IMR-90 (cell line): ENCODE measurements around the gene CLCN4. TPM values are rescaled to one million over a fixed set of nuclear protein-coding genes. Genes with fewer than 3 reads are reported as not detected.

Source experiments
- ATAC-seq: fragments of 200-7000 bp; cut with Tn5 transposase; 2 replicates; pipeline ENCODE4 v1.9.1; 2020; ENCODE audit warnings: low read depth, mild to moderate bottlenecking, moderate library complexity
- BruUV-seq: library from RNA; stranded (reverse); fragments of 400-500 nt; replicated peaks from 2 replicates; lab custom pipeline; 2021; lab: Mats Ljungman, UMichigan
- CTCF ChIA-PET: fragments of 300-600 bp; formaldehyde crosslinking; extraction: SDS; loops from one replicate; lab custom pipeline; 2021; ENCODE audit warnings: antibody characterized with exemption; lab: Yijun Ruan, JAX
- POLR2A ChIA-PET: fragments of 300-600 bp; sonication (Branson Sonifier 250); formaldehyde crosslinking; loops from one replicate; lab custom pipeline; 2022; ENCODE audit warnings: antibody characterized with exemption; ENCODE audit not compliant: unreplicated experiment; lab: Charles Lee
- DNase-seq: peaks from one replicate; pipeline ENCODE4 v3.0.0; 2013
- H2AFZ ChIP-seq: replicated peaks from 2 replicates; pipeline ENCODE3; 2013; ENCODE audit warnings: low read length, mild to moderate bottlenecking; ENCODE audit not compliant: poor library complexity
- H2AK5ac ChIP-seq: 2 replicates; pipeline ENCODE4 v1.6.1; 2013; ENCODE audit warnings: low read depth, low read length, inconsistent platforms
- H2AK9ac ChIP-seq: replicated peaks from 2 replicates; pipeline ENCODE3; 2013; ENCODE audit warnings: mild to moderate bottlenecking, low read depth, low read length, moderate library complexity; ENCODE audit not compliant: poor library complexity
- H2BK120ac ChIP-seq: 2 replicates; pipeline ENCODE4 v1.6.1; 2013; ENCODE audit warnings: low read depth, low read length, inconsistent platforms
- H2BK15ac ChIP-seq: 3 replicates; pipeline ENCODE4 v1.6.1; 2013; ENCODE audit warnings: low read depth, low read length, inconsistent platforms
- H2BK20ac ChIP-seq: 2 replicates; pipeline ENCODE4 v1.6.1; 2013; ENCODE audit warnings: low read depth, mild to moderate bottlenecking, inconsistent platforms, low read length, moderate library complexity
- H2BK5ac ChIP-seq: 2 replicates; pipeline ENCODE4 v1.6.1; 2013; ENCODE audit warnings: mild to moderate bottlenecking, low read depth, low read length, inconsistent platforms; ENCODE audit not compliant: poor library complexity, severe bottlenecking
- H3K14ac ChIP-seq: replicated peaks from 2 replicates; pipeline ENCODE4 v1.6.1; 2013; ENCODE audit warnings: low read depth, low read length, inconsistent platforms
- H3K18ac ChIP-seq: 2 replicates; pipeline ENCODE4 v1.6.1; 2013; ENCODE audit warnings: low read depth, low read length, control low read depth
- H3K23ac ChIP-seq: 2 replicates; pipeline ENCODE4 v1.6.1; 2013; ENCODE audit warnings: low read depth, low read length, inconsistent platforms
- H3K27ac ChIP-seq: 2 replicates; pipeline ENCODE4 v1.5.1; 2013; ENCODE audit warnings: mild to moderate bottlenecking, control low read depth, low read length; ENCODE audit not compliant: insufficient read depth
- H3K27me3 ChIP-seq: 2 replicates; pipeline ENCODE4 v1.6.1; 2013; ENCODE audit warnings: low read length; ENCODE audit not compliant: control insufficient read depth, insufficient read depth
- H3K36me3 ChIP-seq: 2 replicates; pipeline ENCODE4 v1.6.1; 2013; ENCODE audit warnings: low read length, mixed read lengths; ENCODE audit not compliant: control insufficient read depth, insufficient read depth
- H3K4ac ChIP-seq: 2 replicates; pipeline ENCODE4 v1.6.1; 2013; ENCODE audit warnings: low read depth, low read length, inconsistent platforms
- H3K4me1 ChIP-seq: 2 replicates; pipeline ENCODE4 v1.6.1; 2013; ENCODE audit warnings: low read length, mixed read lengths; ENCODE audit not compliant: control insufficient read depth, insufficient read depth
- H3K4me2 ChIP-seq: 2 replicates; pipeline ENCODE4 v1.6.1; 2013; ENCODE audit warnings: low read depth, mild to moderate bottlenecking, control low read depth, low read length, moderate library complexity
- H3K4me3 ChIP-seq: 2 replicates; pipeline ENCODE4 v1.5.1; 2013; ENCODE audit warnings: low read depth, mild to moderate bottlenecking, control low read depth, low read length, moderate library complexity; ENCODE audit not compliant: insufficient read depth
- H3K56ac ChIP-seq: 2 replicates; pipeline ENCODE4 v1.6.1; 2013; ENCODE audit warnings: low read length, inconsistent platforms; ENCODE audit not compliant: insufficient read depth; ENCODE audit errors: extremely low read depth
- H3K79me1 ChIP-seq, 2 experiments: 2 replicates each; pipeline ENCODE4 v1.6.1; 2013; ENCODE audit warnings: low read length in 2 of 2, inconsistent platforms in 1 of 2, low read depth in 1 of 2
- H3K9ac ChIP-seq: 2 replicates; pipeline ENCODE4 v1.6.1; 2013; ENCODE audit warnings: low read depth, low read length, control low read depth
- H3K9me1 ChIP-seq: 2 replicates; pipeline ENCODE4 v1.6.1; 2013; ENCODE audit warnings: low read length, inconsistent platforms; ENCODE audit not compliant: insufficient read depth
- H3K9me3 ChIP-seq: 2 replicates; pipeline ENCODE4 v1.6.1; 2013; ENCODE audit warnings: low read length; ENCODE audit not compliant: control insufficient read depth, insufficient read depth
- H4K20me1 ChIP-seq: 2 replicates; pipeline ENCODE4 v1.6.1; 2013; ENCODE audit warnings: low read length, inconsistent platforms; ENCODE audit not compliant: insufficient read depth
- H4K5ac ChIP-seq: 2 replicates; pipeline ENCODE4 v1.6.1; 2013; ENCODE audit warnings: mild to moderate bottlenecking, low read depth, low read length, control low read depth
- H4K8ac ChIP-seq, 2 experiments: 2 replicates each; pipeline ENCODE4 v1.6.1; 2013; ENCODE audit warnings: low read depth in 2 of 2, low read length in 2 of 2, control low read depth in 1 of 2, inconsistent platforms in 1 of 2
- H4K91ac ChIP-seq: 2 replicates; pipeline ENCODE4 v1.6.1; 2013; ENCODE audit warnings: low read depth, low read length, inconsistent platforms; ENCODE audit not compliant: insufficient read depth
- BHLHE40 ChIP-seq: fragments of 150-350 bp; IDR thresholded peaks from 2 replicates; pipeline ENCODE4 v1.6.1; 2016; ENCODE audit warnings: mild to moderate bottlenecking, low read depth, low read length
- CEBPB ChIP-seq: IDR thresholded peaks from 2 replicates; pipeline ENCODE4 v1.6.1; 2012; ENCODE audit warnings: low read depth, low read length, improper control_type of control experiment
- CHD1 ChIP-seq: IDR thresholded peaks from 2 replicates; pipeline ENCODE4 v1.6.1; 2012; ENCODE audit warnings: low read depth, low read length, improper control_type of control experiment
- ELK1 ChIP-seq: fragments of 150-350 bp; IDR thresholded peaks from 2 replicates; pipeline ENCODE4 v1.6.1; 2016; ENCODE audit warnings: low read depth, mild to moderate bottlenecking, low read length, moderate library complexity, borderline replicate concordance
- MAFK ChIP-seq: IDR thresholded peaks from 2 replicates; pipeline ENCODE4 v1.6.1; 2012; ENCODE audit warnings: low read depth, low read length, improper control_type of control experiment
- MAZ ChIP-seq: IDR thresholded peaks from 2 replicates; pipeline ENCODE4 v1.6.1; 2012; ENCODE audit warnings: low read depth, mild to moderate bottlenecking, low read length, improper control_type of control experiment, moderate library complexity, borderline replicate concordance
- MXI1 ChIP-seq: IDR thresholded peaks from 2 replicates; pipeline ENCODE4 v1.6.1; 2012; ENCODE audit warnings: low read depth, mild to moderate bottlenecking, low read length, moderate library complexity, borderline replicate concordance
- NFE2L2 ChIP-seq: fragments of 150-350 bp; IDR thresholded peaks from 2 replicates; pipeline ENCODE4 v1.6.1; 2016; ENCODE audit warnings: low read depth, mild to moderate bottlenecking, low read length
- POLR2A ChIP-seq: IDR thresholded peaks from 2 replicates; pipeline ENCODE4 v1.6.1; 2012; ENCODE audit warnings: mild to moderate bottlenecking, low read depth, low read length
- RAD21 ChIP-seq: IDR thresholded peaks from 2 replicates; pipeline ENCODE4 v1.6.1; 2012; ENCODE audit warnings: low read length, improper control_type of control experiment
- RFX5 ChIP-seq: IDR thresholded peaks from 2 replicates; pipeline ENCODE4 v1.8.0; 2012; ENCODE audit warnings: low read depth, mild to moderate bottlenecking, low read length, moderate library complexity
- SMC3 ChIP-seq: fragments of 150-350 bp; IDR thresholded peaks from 2 replicates; pipeline ENCODE4 v1.6.1; 2016; ENCODE audit warnings: low read depth, mild to moderate bottlenecking, antibody characterized with exemption, low read length, moderate library complexity
- WGBS, 2 experiments: methylation state at CpG; one replicate each; pipeline versions ENCODE4 v1.1.5 to v1.1.7; 2013; ENCODE audit warnings: missing lambda C conversion rate in 2 of 2; ENCODE audit not compliant: insufficient read length in 1 of 2; ENCODE audit errors: extremely low coverage in 2 of 2; 5-methylcytosine and 5-hydroxymethylcytosine counted together
- dilution Hi-C: fragments of 300-500 bp; cut with HindIII; formaldehyde crosslinking; loops from one replicate; pipeline ENCODE4 v1.14.3; 2018; ENCODE audit warnings: low sequenced_read_pairs; ENCODE audit not compliant: unreplicated experiment
- in situ Hi-C: fragments of 300-500 bp; cut with MboI; formaldehyde crosslinking; loops from 3 replicates; pipeline ENCODE4 v1.14.3; 2019; ENCODE audit warnings: low sequenced_read_pairs, inconsistent platforms, mixed read lengths
- intact Hi-C: fragments of 100-400 bp; cut with micrococcal nuclease; formaldehyde crosslinking; loops from 2 replicates; pipeline ENCODE4 v1.10.0; 2022
- polyA plus RNA-seq, 3 experiments: library from polyadenylated mRNA; depleted of rRNA; stranded (reverse); fragments of >200 nt; gene quantifications; 2 replicates each; pipeline ENCODE4 v1.2.3, GENCODE V29; 2012; ENCODE audit warnings: low replicate concordance in 1 of 3
- total RNA-seq: library from RNA; depleted of rRNA; stranded (reverse); fragments of >200 nt; gene quantifications from 2 replicates; pipeline ENCODE4 v1.2.3, GENCODE V29; 2012
- TF ChIP-seq, protein P1 (sequence below): conservative IDR thresholded peaks from 2 replicates; pipeline ENCODE4 v1.5.1; 2012; ENCODE audit warnings: mild to moderate bottlenecking, low read depth, low read length, improper control_type of control experiment
- TF ChIP-seq, protein P2 (sequence below): fragments of 150-350 bp; IDR thresholded peaks from 2 replicates; pipeline ENCODE4 v1.6.1; 2017; ENCODE audit warnings: mild to moderate bottlenecking, antibody characterized with exemption, low read length, low read depth

The CLCN4 gene
- total and polyA plus RNA-seq, 2 of the 4 experiments (the other 2 are of a cell fraction), result 2.2 to 4.5 TPM

GRCh38 chrX:10134921-10135320 is 21.9 kb upstream of the CLCN4 start:
- in situ Hi-C loops, result no loop called here
- Histone ChIP-seq H2BK120ac (no peak overlapping the region), H3K4me1 (no peaks in the 10 kb centered on the region; the same call in 1 of the 2 replicates), H2BK20ac (no peak overlapping the region), H3K9me1 (0 out of 2 replicates have a peak, but pooled peaks cover 5% of the 10 kb centered on the region), H3K9ac (no peak overlapping the region), H4K8ac (no peak overlapping the region), H2AK5ac (no peak overlapping the region), H3K56ac (no peak overlapping the region), H2AFZ (no peak overlapping the region), H3K9me3 (no peaks in the 10 kb centered on the region; the same call in 1 of the 2 replicates), H3K18ac (no peak overlapping the region), H4K5ac (no peak overlapping the region), H3K4me3 (no peak overlapping the region), H3K14ac (no peak overlapping the region), H3K4ac (no peak overlapping the region), H4K91ac (no peak overlapping the region), H3K27me3 (no peaks in the 10 kb centered on the region), H3K23ac (no peak overlapping the region), H3K27ac (no peak overlapping the region), H3K4me2 (no peak overlapping the region), H4K20me1 (no peaks in the 10 kb centered on the region), H3K36me3 (peaks cover 37% of the 10 kb centered on the region), H2BK5ac (no peak overlapping the region), H3K79me1 (no peaks in the 10 kb centered on the region; a peak in 1 of 4 replicates), H2AK9ac (no peak overlapping the region), H2BK15ac (no peak overlapping the region)
- WGBS, 2 experiments, result 88% methylated on average over 2 of the region's 7 CpGs; no CpG with 5 or more reads in 1 of the 2 experiments
- ChIA-PET CTCF (no interaction called here), POLR2A (no interaction called here)
- dilution Hi-C loops, result no loop called here
- no peak for DNase-seq
- ATAC-seq, result no peak
- TF ChIP-seq, protein P1, sequence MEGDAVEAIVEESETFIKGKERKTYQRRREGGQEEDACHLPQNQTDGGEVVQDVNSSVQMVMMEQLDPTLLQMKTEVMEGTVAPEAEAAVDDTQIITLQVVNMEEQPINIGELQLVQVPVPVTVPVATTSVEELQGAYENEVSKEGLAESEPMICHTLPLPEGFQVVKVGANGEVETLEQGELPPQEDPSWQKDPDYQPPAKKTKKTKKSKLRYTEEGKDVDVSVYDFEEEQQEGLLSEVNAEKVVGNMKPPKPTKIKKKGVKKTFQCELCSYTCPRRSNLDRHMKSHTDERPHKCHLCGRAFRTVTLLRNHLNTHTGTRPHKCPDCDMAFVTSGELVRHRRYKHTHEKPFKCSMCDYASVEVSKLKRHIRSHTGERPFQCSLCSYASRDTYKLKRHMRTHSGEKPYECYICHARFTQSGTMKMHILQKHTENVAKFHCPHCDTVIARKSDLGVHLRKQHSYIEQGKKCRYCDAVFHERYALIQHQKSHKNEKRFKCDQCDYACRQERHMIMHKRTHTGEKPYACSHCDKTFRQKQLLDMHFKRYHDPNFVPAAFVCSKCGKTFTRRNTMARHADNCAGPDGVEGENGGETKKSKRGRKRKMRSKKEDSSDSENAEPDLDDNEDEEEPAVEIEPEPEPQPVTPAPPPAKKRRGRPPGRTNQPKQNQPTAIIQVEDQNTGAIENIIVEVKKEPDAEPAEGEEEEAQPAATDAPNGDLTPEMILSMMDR, result no peak
- no peak for TF ChIP-seq NFE2L2
- TF ChIP-seq MAZ, result no peak
- no peak for TF ChIP-seq RAD21
- TF ChIP-seq, protein P2, sequence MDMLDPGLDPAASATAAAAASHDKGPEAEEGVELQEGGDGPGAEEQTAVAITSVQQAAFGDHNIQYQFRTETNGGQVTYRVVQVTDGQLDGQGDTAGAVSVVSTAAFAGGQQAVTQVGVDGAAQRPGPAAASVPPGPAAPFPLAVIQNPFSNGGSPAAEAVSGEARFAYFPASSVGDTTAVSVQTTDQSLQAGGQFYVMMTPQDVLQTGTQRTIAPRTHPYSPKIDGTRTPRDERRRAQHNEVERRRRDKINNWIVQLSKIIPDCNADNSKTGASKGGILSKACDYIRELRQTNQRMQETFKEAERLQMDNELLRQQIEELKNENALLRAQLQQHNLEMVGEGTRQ, result no peak
- no peak for TF ChIP-seq POLR2A
- no peak for TF ChIP-seq MXI1
- no peak for TF ChIP-seq CEBPB
- TF ChIP-seq ELK1, result no peak
- no peak for TF ChIP-seq CHD1
- no peak for TF ChIP-seq RFX5
- no peak for TF ChIP-seq SMC3
- no peak for TF ChIP-seq BHLHE40
- TF ChIP-seq MAFK, result no peak
- no TSS peak for BruUV-seq
- intact Hi-C loops, result no loop called here
